Skin epidermis (tissue), 12 donors: Measurements from ENCODE around the gene HMCES.

ENCODE experiments used
- H3K27ac ChIP-seq, 21 experiments: fragments of 200-600 bp; sonication (generic) in 11 of 21; one replicate each; pipeline ENCODE4 v1.5.0; 2020; ENCODE audit warnings: mild to moderate bottlenecking in 3 of 21, inconsistent platforms in 2 of 21, moderate library complexity in 2 of 21
- H3K4me3 ChIP-seq, 7 experiments: fragments of 200-600 bp; sonication (generic) in 2 of 7; one replicate each; pipeline ENCODE4 v1.5.0; 2020; ENCODE audit warnings: inconsistent platforms in 2 of 7, mild to moderate bottlenecking in 2 of 7, moderate library complexity in 1 of 7

Gene HMCES

GRCh38 chr3:129289201-129289921 is 10.7 kb downstream of the HMCES start:
- H3K4me3 ChIP-seq = no peak overlapping the region
- no peak overlapping the region for H3K27ac ChIP-seq

GRCh38 chr3:129291236-129291886 is 12.7 kb downstream of the HMCES start:
- Histone ChIP-seq H3K27ac (no peak overlapping the region), H3K4me3 (no peak overlapping the region)

GRCh38 chr3:129295286-129295685 is 16.6 kb downstream of the HMCES start:
- Histone ChIP-seq H3K27ac (no peak overlapping the region), H3K4me3 (no peak overlapping the region)

- Histone ChIP-seq H3K4me3 (no peak overlapping the region), H3K27ac (peak overlapping the region in 9 of 21 experiments; percentile 1 to 61 (median 24))
These were observed 25.7 kb downstream of the HMCES start for GRCh38 chr3:129304146-129304961.

GRCh38 chr3:129304962-129305222 is 26.2 kb downstream of the HMCES start:
- H3K27ac ChIP-seq = peak overlapping the region in 8 of 21 experiments; percentile 16 to 61 (median 32)
- no peak overlapping the region for H3K4me3 ChIP-seq

- peak overlapping the region in 4 of 7 experiments; percentile 1 to 15 (median 6) for H3K4me3 ChIP-seq
- H3K27ac ChIP-seq = peak overlapping the region in 11 of 21 experiments; percentile 16 to 61 (median 36)
These were observed 27.0 kb downstream of the HMCES start for GRCh38 chr3:129305592-129306091.

- H3K27ac ChIP-seq = no peak overlapping the region
These were observed 30.0 kb downstream of the HMCES start for GRCh38 chr3:129308636-129309035.

GRCh38 chr3:129310111-129311011 is 31.7 kb downstream of the HMCES start:
- peak overlapping the region in 13 of 21 experiments; percentile 7 to 81 (median 49) for H3K27ac ChIP-seq

More at GRCh38 chr3:129308636-129309035, 30.0 kb downstream of the HMCES start:
- no peak overlapping the region for H3K4me3 ChIP-seq

GRCh38 chr3:129311054-129311902 is 32.6 kb downstream of the HMCES start:
- H3K4me3 ChIP-seq = no peak overlapping the region
- peak overlapping the region in 11 of 21 experiments; percentile 12 to 81 (median 50) for H3K27ac ChIP-seq

More at GRCh38 chr3:129310111-129311011, 31.7 kb downstream of the HMCES start:
- no peak overlapping the region for H3K4me3 ChIP-seq

- Histone ChIP-seq H3K4me3 (no peak overlapping the region), H3K27ac (peak overlapping the region in 2 of 21 experiments; percentile 15 to 41)
These were observed 33.5 kb downstream of the HMCES start for GRCh38 chr3:129312021-129312639.

GRCh38 chr3:129312671-129313414 is 34.2 kb downstream of the HMCES start:
- peak overlapping the region in 7 of 21 experiments; percentile 0 to 92 (median 38) for H3K27ac ChIP-seq

GRCh38 chr3:129313415-129313664 is 34.7 kb downstream of the HMCES start:
- H3K27ac ChIP-seq = peak overlapping the region in 8 of 21 experiments; percentile 0 to 92 (median 68)
- H3K4me3 ChIP-seq = no peak overlapping the region

More at GRCh38 chr3:129312671-129313414, 34.2 kb downstream of the HMCES start:
- H3K4me3 ChIP-seq = no peak overlapping the region

GRCh38 chr3:129313665-129314385 is 35.2 kb downstream of the HMCES start:
- Histone ChIP-seq H3K27ac (peak overlapping the region in 16 of 21 experiments; percentile 77 to 99 (median 92)), H3K4me3 (peak overlapping the region in 6 of 7 experiments; percentile 51 to 88 (median 81))

GRCh38 chr3:129314386-129315222 is 35.9 kb downstream of the HMCES start:
- peak overlapping the region; percentile 28 to 99 (median 92) for H3K27ac ChIP-seq
- H3K4me3 ChIP-seq = peak overlapping the region; percentile 51 to 88 (median 79)

GRCh38 chr3:129315223-129315997 is 36.7 kb downstream of the HMCES start:
- H3K4me3 ChIP-seq = peak overlapping the region; percentile 51 to 88 (median 79)
- peak overlapping the region; percentile 28 to 99 (median 92) for H3K27ac ChIP-seq
